Activated naive CD8-positive, alpha-beta T cell treated with anti-CD3 and anti-CD28 coated beads, Interleukin-2, amount 50 U/mL, for 24 hours (primary cell): ENCODE measurements around the gene ZNF570.

Experiments used
- ATAC-seq: fragments of 150-1000 bp; cut with Tn5 transposase; one replicate; pipeline ENCODE4 v1.10.0; 2021
- DNase-seq: peaks from one replicate; pipeline ENCODE4 v3.0.0; 2021
- H3K27ac Mint-ChIP-seq: one replicate; pipeline ENCODE4 v1.8.0; 2021; ENCODE audit warnings: mild to moderate bottlenecking, mixed read lengths
- H3K27me3 Mint-ChIP-seq: one replicate; pipeline ENCODE4 v1.8.0; 2021; ENCODE audit warnings: mixed read lengths
- H3K36me3 Mint-ChIP-seq: one replicate; pipeline ENCODE4 v1.8.0; 2021; ENCODE audit warnings: low read depth, mixed read lengths
- H3K4me1 Mint-ChIP-seq: one replicate; pipeline ENCODE4 v1.8.0; 2021; ENCODE audit warnings: mixed read lengths
- H3K4me3 Mint-ChIP-seq: one replicate; pipeline ENCODE4 v1.8.0; 2021; ENCODE audit warnings: mild to moderate bottlenecking, moderate library complexity, mixed read lengths
- H3K9me3 Mint-ChIP-seq: one replicate; pipeline ENCODE4 v1.8.0; 2021; ENCODE audit warnings: mixed read lengths

The ZNF570 gene

DNA sequence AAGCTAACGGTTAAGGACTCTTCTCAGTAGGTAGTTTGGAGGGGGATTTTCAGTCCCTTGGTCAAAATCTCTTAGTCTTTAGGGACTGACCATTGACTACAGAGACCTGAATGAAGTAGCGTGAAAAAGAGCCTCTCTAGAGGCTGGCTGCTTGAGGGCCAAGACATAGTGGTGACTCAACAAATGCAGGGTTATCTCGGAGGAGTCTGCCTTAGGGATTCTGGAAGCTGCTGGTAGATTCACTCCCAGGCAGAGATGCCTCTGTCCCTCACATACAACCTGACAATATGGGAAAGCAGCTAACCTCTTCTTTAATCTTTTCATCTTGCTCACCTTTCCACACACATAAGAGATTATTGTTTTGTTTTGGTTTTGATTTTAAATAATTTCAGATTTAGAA lies 42.7 kb downstream of the ZNF570 start:
- DNase-seq: no peak
- no peak for ATAC-seq
- H3K27me3 Mint-ChIP-seq: no peaks in the 10 kb centered on the region
- no peak overlapping the region for H3K4me3 Mint-ChIP-seq
- no peaks in the 10 kb centered on the region for H3K4me1 Mint-ChIP-seq
- peaks cover 41% of the 10 kb centered on the region for H3K9me3 Mint-ChIP-seq
- peaks cover 63% of the 10 kb centered on the region for H3K36me3 Mint-ChIP-seq
- no peak overlapping the region for H3K27ac Mint-ChIP-seq

DNA sequence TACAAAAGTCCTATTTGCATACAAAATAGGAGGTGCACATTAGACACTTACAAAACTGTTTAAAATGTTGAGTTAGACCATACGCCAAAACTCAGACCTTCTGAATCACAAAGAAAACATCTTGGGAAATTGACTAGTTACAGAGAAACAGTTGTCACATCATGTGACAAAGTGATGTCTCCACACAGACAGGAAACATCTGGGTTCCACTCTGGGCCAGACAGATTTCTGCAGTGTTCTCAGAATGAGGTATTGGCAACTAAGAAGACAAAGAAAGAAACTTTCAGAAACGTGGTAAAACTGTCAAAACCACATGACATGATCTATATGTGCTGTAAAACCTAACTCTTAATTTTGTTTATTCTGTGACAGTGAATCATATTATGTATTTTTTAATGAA lies 44.2 kb downstream of the ZNF570 start:
- DNase-seq (no peak), ATAC-seq (no peak)
- Mint-ChIP-seq H3K4me1 (no peaks in the 10 kb centered on the region), H3K36me3 (peaks cover 70% of the 10 kb centered on the region), H3K4me3 (no peak overlapping the region), H3K27me3 (no peaks in the 10 kb centered on the region), H3K27ac (no peak overlapping the region), H3K9me3 (peaks cover 47% of the 10 kb centered on the region)

DNA sequence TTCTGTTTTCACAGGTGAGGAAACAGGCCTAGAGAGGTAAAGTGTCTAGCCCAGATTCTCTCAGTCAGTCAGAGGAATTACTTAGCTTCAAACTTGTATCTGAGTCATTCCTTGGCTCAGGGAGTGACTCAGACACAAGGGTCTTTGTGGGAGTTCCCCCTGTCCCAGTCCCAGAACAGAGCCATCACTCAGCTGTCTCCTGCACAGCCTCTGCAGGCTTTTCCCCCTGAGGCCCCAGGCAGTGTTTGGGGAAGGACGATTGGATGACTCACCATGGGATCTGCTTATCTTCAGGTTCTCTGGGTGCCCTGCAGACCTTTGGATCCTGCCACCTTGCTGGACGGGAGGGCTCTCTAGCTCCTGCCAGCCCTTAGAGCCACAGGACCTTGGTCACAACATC lies 50.7 kb downstream of the ZNF570 start:
- peaks cover 42% of the 10 kb centered on the region for H3K9me3 Mint-ChIP-seq
- H3K36me3 Mint-ChIP-seq: peaks cover 67% of the 10 kb centered on the region
- ATAC-seq: peak; percentile 46
- no peak overlapping the region for H3K4me3 Mint-ChIP-seq
- H3K4me1 Mint-ChIP-seq: no peaks in the 10 kb centered on the region
- H3K27me3 Mint-ChIP-seq: no peaks in the 10 kb centered on the region
- DNase-seq: no peak
- no peak overlapping the region for H3K27ac Mint-ChIP-seq

DNA sequence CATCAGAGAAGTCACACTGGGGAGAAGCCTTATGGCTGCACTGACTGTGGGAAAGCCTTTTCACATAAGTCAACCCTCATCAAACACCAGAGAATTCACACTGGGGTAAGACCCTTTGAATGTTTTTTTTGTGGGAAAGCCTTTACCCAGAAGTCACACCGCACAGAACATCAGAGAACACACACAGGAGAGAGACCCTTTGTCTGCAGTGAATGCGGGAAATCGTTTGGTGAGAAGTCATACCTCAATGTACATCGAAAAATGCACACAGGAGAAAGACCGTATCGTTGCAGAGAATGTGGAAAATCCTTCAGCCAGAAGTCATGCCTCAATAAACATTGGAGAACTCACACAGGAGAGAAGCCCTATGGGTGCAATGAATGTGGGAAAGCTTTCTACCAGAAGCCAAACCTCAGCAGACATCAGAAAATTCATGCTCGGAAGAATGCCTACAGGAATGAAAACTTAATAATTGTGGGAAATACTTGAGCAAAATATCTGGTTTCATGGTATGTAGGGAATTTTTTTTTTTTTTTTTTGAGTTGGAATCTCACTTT lies 68.3 kb downstream of the ZNF570 start:
- Mint-ChIP-seq H3K27ac (no peak overlapping the region), H3K4me3 (no peak overlapping the region), H3K27me3 (no peaks in the 10 kb centered on the region), H3K36me3 (peaks cover 57% of the 10 kb centered on the region), H3K9me3 (peaks cover 53% of the 10 kb centered on the region), H3K4me1 (no peaks in the 10 kb centered on the region)
- ATAC-seq: no peak
- no peak for DNase-seq
